PC-3 (cell line): ENCODE data around the gene DNM3. TPM values are rescaled to one million over a fixed set of nuclear protein-coding genes. Genes with fewer than 3 reads are reported as not detected.

ENCODE experiments used
- ATAC-seq: fragments of 200-7000 bp; cut with Tn5 transposase; 2 replicates; pipeline ENCODE4 v1.9.1; 2020; ENCODE audit warnings: mild to moderate bottlenecking, moderate library complexity
- BruUV-seq: library from RNA; stranded (reverse); fragments of 400-500 nt; replicated peaks from 2 replicates; lab custom pipeline; 2021; lab: Mats Ljungman, UMichigan
- CTCF ChIA-PET: fragments of 300-600 bp; sonication (Branson Sonifier 250); formaldehyde crosslinking; loops from one replicate; lab custom pipeline; 2022; ENCODE audit warnings: antibody characterized with exemption; lab: Charles Lee
- POLR2A ChIA-PET: fragments of 300-600 bp; sonication (Branson Sonifier 250); formaldehyde crosslinking; loops from one replicate; lab custom pipeline; 2022; ENCODE audit warnings: antibody characterized with exemption; ENCODE audit not compliant: unreplicated experiment; lab: Charles Lee
- DNase-seq: peaks from one replicate; pipeline ENCODE4 v3.0.0-alpha.2; 2015
- H2AFZ ChIP-seq: fragments of 300-600 bp; sonication (generic); 2 replicates; pipeline ENCODE4 v1.6.0; 2016; ENCODE audit warnings: antibody characterized with exemption, low read length
- H3F3A ChIP-seq: fragments of 300-600 bp; sonication (generic); one replicate; pipeline ENCODE4 v1.6.0; 2017; ENCODE audit warnings: antibody characterized with exemption, low read length, control low read depth, mild to moderate bottlenecking; ENCODE audit not compliant: unreplicated experiment
- H3K27ac ChIP-seq: fragments of 300-600 bp; sonication (generic); 2 replicates; pipeline ENCODE4 v1.5.1; 2016; ENCODE audit warnings: mild to moderate bottlenecking, low read length
- H3K27me3 ChIP-seq: fragments of 300-600 bp; sonication (generic); 2 replicates; pipeline ENCODE4 v1.6.1; 2016; ENCODE audit warnings: low read length, mixed read lengths
- H3K36me3 ChIP-seq: fragments of 300-600 bp; sonication (generic); 2 replicates; pipeline ENCODE4 v1.6.1; 2016; ENCODE audit warnings: low read depth, mixed run types, low read length, mixed read lengths
- H3K4me1 ChIP-seq: fragments of 300-600 bp; sonication (generic); 2 replicates; pipeline ENCODE4 v1.5.1; 2016; ENCODE audit warnings: low read length; ENCODE audit not compliant: insufficient read depth
- H3K4me2 ChIP-seq: fragments of 300-600 bp; sonication (generic); 2 replicates; pipeline ENCODE4 v1.6.0; 2016; ENCODE audit warnings: low read length
- H3K4me3 ChIP-seq: fragments of 300-600 bp; sonication (generic); 2 replicates; pipeline ENCODE4 v1.5.1; 2016; ENCODE audit warnings: mild to moderate bottlenecking, low read length, mixed read lengths
- H3K79me2 ChIP-seq: fragments of 300-600 bp; sonication (generic); 2 replicates; pipeline ENCODE4 v1.6.1; 2017; ENCODE audit warnings: low read length, mixed read lengths
- H3K9ac ChIP-seq: fragments of 300-600 bp; sonication (generic); 2 replicates; pipeline ENCODE4 v1.6.0; 2016; ENCODE audit warnings: mild to moderate bottlenecking, low read length
- H3K9me2 ChIP-seq: fragments of 300-600 bp; sonication (generic); replicated peaks from 2 replicates; pipeline ENCODE4 v1.6.1; 2016; ENCODE audit warnings: mixed run types, low read length, mixed read lengths
- H3K9me3 ChIP-seq: fragments of 300-600 bp; sonication (generic); 2 replicates; pipeline ENCODE4 v1.6.1; 2016; ENCODE audit warnings: low read length, mixed read lengths
- H4K20me1 ChIP-seq: fragments of 300-600 bp; sonication (generic); 2 replicates; pipeline ENCODE4 v1.6.1; 2016; ENCODE audit warnings: low read length, mixed read lengths
- CTCF ChIP-seq: fragments of 300-600 bp; sonication (generic); conservative IDR thresholded peaks from 2 replicates; pipeline ENCODE4 v1.5.1; 2017; ENCODE audit warnings: antibody characterized with exemption, low read depth, mild to moderate bottlenecking, low read length
- EZH2 ChIP-seq: fragments of 300-600 bp; sonication (generic); IDR thresholded peaks from one replicate; pipeline ENCODE4 v1.6.1; 2017; ENCODE audit warnings: antibody characterized with exemption, mild to moderate bottlenecking, low read length; ENCODE audit not compliant: unreplicated experiment
- EZH2phosphoT487 ChIP-seq: fragments of 300-600 bp; sonication (generic); IDR thresholded peaks from 2 replicates; pipeline ENCODE4 v1.6.1; 2018; ENCODE audit warnings: mild to moderate bottlenecking, antibody characterized with exemption, low read length, borderline replicate concordance
- intact Hi-C: fragments of 100-400 bp; cut with micrococcal nuclease; formaldehyde crosslinking; loops from 2 replicates; pipeline ENCODE4 v1.9.0; 2023
- total RNA-seq: library from RNA; depleted of rRNA; stranded (reverse); fragments of >200 nt; gene quantifications from 2 replicates; pipeline ENCODE4 v1.2.3, GENCODE V29; 2014

The DNM3 gene
- total RNA-seq, 1 experiment from 2014 or later: 0.98 TPM

- TF ChIP-seq EZH2 (no peak), CTCF (no peak), EZH2phosphoT487 (no peak)
- intact Hi-C loops: loop anchor here (10.0 kb wide), 1 partner anchor 858 kb away; no protein-coding TSS in a partner anchor
- H3K9me3 ChIP-seq: no peaks in the 10 kb centered on the region
- no peak overlapping the region for H3K9ac ChIP-seq
- ATAC-seq (no peak), DNase-seq (no peak)
- no peaks in the 10 kb centered on the region for H3K36me3 ChIP-seq
- H3K79me2 ChIP-seq: no peaks in the 10 kb centered on the region
- no peaks in the 10 kb centered on the region for H3K9me2 ChIP-seq
- no peak overlapping the region for H2AFZ ChIP-seq
- no peaks in the 10 kb centered on the region for H4K20me1 ChIP-seq
- ChIA-PET CTCF (interaction anchor here (0.5 kb wide), 1 partner anchor 12 kb away, joined by 3 read pairs; no protein-coding TSS in a partner anchor), POLR2A (no interaction called here)
- no peak overlapping the region for H3K27ac ChIP-seq
- BruUV-seq: no TSS peak
- H3K4me1 ChIP-seq: peaks cover 39% of the 10 kb centered on the region
- H3K4me3 ChIP-seq: no peak overlapping the region
- H3K27me3 ChIP-seq: no peaks in the 10 kb centered on the region
- H3F3A ChIP-seq: no peaks in the 10 kb centered on the region
- H3K4me2 ChIP-seq: no peak overlapping the region
These were observed 561.7 kb downstream of the DNM3 start for GRCh38 chr1:172402878-172403569.

- no peaks in the 10 kb centered on the region for H4K20me1 ChIP-seq
- no peak for DNase-seq
- ATAC-seq: no peak
- no TSS peak for BruUV-seq
- no peaks in the 10 kb centered on the region for H3K36me3 ChIP-seq
- H3K27ac ChIP-seq: no peak overlapping the region
- intact Hi-C loops: loop anchor here (10.0 kb wide), 1 partner anchor 859 kb away; no protein-coding TSS in a partner anchor
- no peaks in the 10 kb centered on the region for H3K9me3 ChIP-seq
- TF ChIP-seq EZH2 (no peak), EZH2phosphoT487 (no peak), CTCF (no peak)
- no peak overlapping the region for H3K4me3 ChIP-seq
- ChIA-PET CTCF (no interaction called here), POLR2A (no interaction called here)
- H3F3A ChIP-seq: no peaks in the 10 kb centered on the region
- peaks cover 28% of the 10 kb centered on the region for H3K4me1 ChIP-seq
- H2AFZ ChIP-seq: no peak overlapping the region
- H3K9ac ChIP-seq: no peak overlapping the region
- no peaks in the 10 kb centered on the region for H3K9me2 ChIP-seq
- H3K4me2 ChIP-seq: no peak overlapping the region
- H3K79me2 ChIP-seq: no peaks in the 10 kb centered on the region
- no peaks in the 10 kb centered on the region for H3K27me3 ChIP-seq
These were observed 562.8 kb downstream of the DNM3 start for GRCh38 chr1:172404121-172404520.

- H2AFZ ChIP-seq: no peak overlapping the region
- ChIA-PET CTCF (interaction anchor here (0.5 to 1.5 kb wide), 3 partner anchors 258 to 937 kb away, joined by 3 to 5 read pairs (median 5); no protein-coding TSS in a partner anchor), POLR2A (interaction anchor here (0.6 kb wide), 1 partner anchor 10 kb away, joined by 3 read pairs; no protein-coding TSS in a partner anchor)
- peak; percentile 28; the same call in 1 of the 2 replicates for ATAC-seq
- H3K27me3 ChIP-seq: no peaks in the 10 kb centered on the region
- no TSS peak for BruUV-seq
- no peak for DNase-seq
- intact Hi-C loops: loop anchor here (10.0 kb wide), 1 partner anchor 861 kb away; no protein-coding TSS in a partner anchor
- no peak overlapping the region for H3K4me2 ChIP-seq
- H3F3A ChIP-seq: no peaks in the 10 kb centered on the region
- no peak overlapping the region for H3K27ac ChIP-seq
- H3K9me3 ChIP-seq: no peaks in the 10 kb centered on the region
- no peaks in the 10 kb centered on the region for H3K79me2 ChIP-seq
- peaks cover 12% of the 10 kb centered on the region; the same call in 1 of the 2 replicates for H3K4me1 ChIP-seq
- H3K9me2 ChIP-seq: no peaks in the 10 kb centered on the region
- TF ChIP-seq CTCF (no peak), EZH2 (no peak)
- no peaks in the 10 kb centered on the region for H4K20me1 ChIP-seq
- H3K9ac ChIP-seq: no peak overlapping the region
- H3K36me3 ChIP-seq: no peaks in the 10 kb centered on the region
- H3K4me3 ChIP-seq: no peak overlapping the region
These were observed 564.6 kb downstream of the DNM3 start for GRCh38 chr1:172405912-172406311.
